Transverse colon (tissue), 4 donors: ENCODE measurements around the gene ST8SIA6. TPM values are rescaled to one million over a fixed set of nuclear protein-coding genes. Genes with fewer than 3 reads are reported as not detected.

Experiments used
- DNase-seq: peaks from one replicate; pipeline ENCODE4 v3.0.0-alpha.2; 2019
- H3K27ac ChIP-seq, 4 donors: fragments of 200-600 bp; sonication (generic); 2 replicates each; pipeline ENCODE4 v1.5.1; 2016 to 2018; ENCODE audit warnings: inconsistent platforms in 4 of 4
- H3K27me3 ChIP-seq: fragments of 200-600 bp; sonication (generic); 2 replicates; pipeline ENCODE4 v1.5.1; 2017; ENCODE audit warnings: inconsistent platforms
- H3K36me3 ChIP-seq, 4 donors: fragments of 200-600 bp; sonication (generic); 2 replicates each; pipeline ENCODE4 v1.5.1; 2017 to 2019; ENCODE audit warnings: inconsistent platforms in 4 of 4
- H3K4me1 ChIP-seq, 4 donors: fragments of 200-600 bp; sonication (generic); 2 replicates each; pipeline ENCODE4 v1.5.1; 2017 to 2020; ENCODE audit warnings: inconsistent platforms in 4 of 4
- H3K4me3 ChIP-seq, 4 donors: fragments of 200-600 bp; sonication (generic); 1 replicate in 1 of 4; 2 replicates in 3 of 4; pipeline versions ENCODE4 v1.5.1 to v1.6.1; 2017 to 2019; ENCODE audit warnings: inconsistent platforms in 4 of 4
- H3K9me3 ChIP-seq, 2 donors: fragments of 200-600 bp; sonication (generic); 2 replicates each; pipeline ENCODE4 v1.5.1; 2017 to 2019; ENCODE audit warnings: inconsistent platforms in 2 of 2
- CTCF ChIP-seq, 5 experiments: fragments of 200-600 bp in 3 of 5; fragments of 450-650 bp in 2 of 5; sonication (generic) in 3 of 5; IDR thresholded peaks; 1 replicate in 2 of 5; 2 replicates in 3 of 5; pipeline ENCODE4 v1.5.1; 2016 to 2017; ENCODE audit warnings: antibody characterized with exemption in 5 of 5, inconsistent platforms in 3 of 5, mild to moderate bottlenecking in 2 of 5, moderate library complexity in 1 of 5
- EP300 ChIP-seq: sonication (generic); formaldehyde crosslinking; IDR thresholded peaks from one replicate; pipeline ENCODE4 v1.6.1; 2017; ENCODE audit warnings: antibody characterized with exemption, low read depth
- POLR2A ChIP-seq: fragments of 450-650 bp; IDR thresholded peaks from one replicate; pipeline ENCODE4 v1.6.1; 2016; ENCODE audit warnings: antibody characterized with exemption, mild to moderate bottlenecking, moderate library complexity
- POLR2AphosphoS5 ChIP-seq, 3 donors: sonication (generic); formaldehyde crosslinking; IDR thresholded peaks; one replicate each; pipeline ENCODE4 v1.6.1; 2016; ENCODE audit warnings: antibody characterized with exemption in 3 of 3
- WGBS, 2 donors: methylation state at CpG; one replicate each; pipeline ENCODE4 v1.1.5; 2018; ENCODE audit warnings: low coverage in 1 of 2; 5-methylcytosine and 5-hydroxymethylcytosine counted together
- in situ Hi-C, 4 donors: fragments of 200-750 bp; cut with MboI; loops; one replicate each; pipeline versions ENCODE4 v1.15.0 to v1.15.1; 2017; ENCODE audit warnings: low sequenced_read_pairs in 3 of 4, low pct_ligation_motif_present in 1 of 4, low pct_unique_long_range_greater_than_20kb in 1 of 4
- intact Hi-C: fragments of 100-400 bp; cut with DNase I; formaldehyde crosslinking; loops from one replicate; pipeline ENCODE4 v1.15.1; 2023; ENCODE audit warnings: low total_unique reads
- total RNA-seq, 4 donors: library from RNA; depleted of rRNA; stranded (reverse); fragments of >200 nt; gene quantifications; one replicate each; pipeline ENCODE4 v1.1.0, GENCODE V29; 2016

Gene ST8SIA6
- total RNA-seq, 4 donors from 2014 or later: 0.64 to 1.2 TPM; not detected in 2

GRCh38 chr10:17455015-17455520 lies 673 bp upstream of the ST8SIA6 start:
- 85% methylated on average over 2 of the region's 2 CpGs; no CpG with 5 or more reads in 1 of the 2 donors for WGBS, 2 donors
- Histone ChIP-seq H3K27ac (no peak overlapping the region), H3K4me3 (peak overlapping the region in 1 of 4 donors; percentile 48)

GRCh38 chr10:17453373-17454091 lies 863 bp downstream of the ST8SIA6 start:
- Histone ChIP-seq H3K9me3 (peaks cover 0 to 9% of the 10 kb centered on the region in 2 donors), H3K27me3 (peaks cover 66% of the 10 kb centered on the region), H3K36me3 (no peaks in the 10 kb centered on the region), H3K4me1 (peaks cover 6 to 19% (median 11%) of the 10 kb centered on the region in 4 donors), H3K27ac (peak overlapping the region in 1 of 4 donors; percentile 20), H3K4me3 (peak overlapping the region in 3 of 4 donors; percentile 37 to 48 (median 38))
- 4% methylated on average over 49 of the region's 66 CpGs; no CpG with 5 or more reads in 1 of the 2 donors for WGBS, 2 donors
- peak; percentile 65 for DNase-seq
- TF ChIP-seq EP300 (no peak), POLR2A (peak; percentile 49), CTCF (IDR thresholded peaks at IDR 0.05) (no peak), POLR2AphosphoS5 (IDR thresholded peaks at IDR 0.05) (no peak)
- intact Hi-C loops (no loop called here), in situ Hi-C loops (no loop called here)

More at GRCh38 chr10:17455015-17455520, 673 bp upstream of the ST8SIA6 start:
- intact Hi-C loops (no loop called here), in situ Hi-C loops (no loop called here)
- Histone ChIP-seq H3K36me3 (no peaks in the 10 kb centered on the region), H3K27me3 (peaks cover 60% of the 10 kb centered on the region), H3K4me1 (peaks cover 6 to 19% (median 11%) of the 10 kb centered on the region in 4 donors), H3K9me3 (no peaks in the 10 kb centered on the region)
- DNase-seq: no peak
- TF ChIP-seq POLR2AphosphoS5 (IDR thresholded peaks at IDR 0.05): no peak
- no peak for TF ChIP-seq CTCF (IDR thresholded peaks at IDR 0.05)
- no peak for TF ChIP-seq POLR2A
- no peak for TF ChIP-seq EP300

GRCh38 chr10:17453035-17453372 lies 1.4 kb downstream of the ST8SIA6 start:
- Histone ChIP-seq H3K4me3 (peak overlapping the region in 2 of 4 donors; percentile 37 to 48), H3K4me1 (peaks cover 6 to 19% (median 11%) of the 10 kb centered on the region in 4 donors), H3K27ac (no peak overlapping the region), H3K9me3 (peaks cover 0 to 12% of the 10 kb centered on the region in 2 donors), H3K27me3 (peaks cover 66% of the 10 kb centered on the region), H3K36me3 (no peaks in the 10 kb centered on the region)
- intact Hi-C loops (no loop called here), in situ Hi-C loops (no loop called here)
- 27 to 71% methylated on average over 1 to 7 of the region's 7 CpGs for WGBS, 2 donors
- TF ChIP-seq POLR2A (no peak), CTCF (IDR thresholded peaks at IDR 0.05) (no peak)
- DNase-seq: no peak

GRCh38 chr10:17452060-17452841 lies 2.1 kb downstream of the ST8SIA6 start:
- Histone ChIP-seq H3K4me3 (no peak overlapping the region), H3K27me3 (peaks cover 66% of the 10 kb centered on the region), H3K9me3 (peaks cover 0 to 12% of the 10 kb centered on the region in 2 donors), H3K27ac (no peak overlapping the region), H3K4me1 (peaks cover 6 to 19% (median 11%) of the 10 kb centered on the region in 4 donors), H3K36me3 (no peaks in the 10 kb centered on the region)
- intact Hi-C loops (no loop called here), in situ Hi-C loops (no loop called here)
- WGBS, 2 donors: 51 to 61% methylated on average over 4 to 6 of the region's 6 CpGs
- TF ChIP-seq CTCF (IDR thresholded peaks at IDR 0.05): no peak
- TF ChIP-seq POLR2AphosphoS5 (IDR thresholded peaks at IDR 0.05): no peak
- no peak for TF ChIP-seq POLR2A
- TF ChIP-seq EP300: no peak
- DNase-seq: no peak
